Lower lobe of right lung (tissue), 2 donors: ENCODE measurements around the gene ZSCAN9. TPM values are rescaled to one million over a fixed set of nuclear protein-coding genes. Genes with fewer than 3 reads are reported as not detected.
A peak's percentile ranks its signal among the peaks of the same experiment; 100 is the strongest.

Experiments
- ATAC-seq, 2 donors: fragments of 200-7000 bp; cut with Tn5 transposase; one replicate each; pipeline ENCODE4 v1.9.1; 2020 to 2022; ENCODE audit warnings: mild to moderate bottlenecking in 2 of 2, moderate library complexity in 2 of 2
- DNase-seq: peaks from one replicate; pipeline ENCODE4 v3.0.0-alpha.2; 2020
- H3K27ac ChIP-seq: fragments of 200-600 bp; one replicate; pipeline ENCODE4 v1.8.0; 2022
- H3K27me3 ChIP-seq: fragments of 200-600 bp; one replicate; pipeline ENCODE4 v1.8.0; 2022; ENCODE audit warnings: low read depth
- H3K36me3 ChIP-seq: fragments of 200-600 bp; one replicate; pipeline ENCODE4 v1.8.0; 2022; ENCODE audit warnings: mild to moderate bottlenecking
- H3K4me1 ChIP-seq: fragments of 200-600 bp; one replicate; pipeline ENCODE4 v1.8.0; 2022
- H3K4me3 ChIP-seq: fragments of 200-600 bp; one replicate; pipeline ENCODE4 v1.8.0; 2022; ENCODE audit warnings: mild to moderate bottlenecking
- H3K9me3 ChIP-seq: fragments of 200-600 bp; one replicate; pipeline ENCODE4 v1.8.0; 2022
- intact Hi-C: fragments of 100-400 bp; cut with DNase I; formaldehyde crosslinking; loops from one replicate; pipeline ENCODE4 v1.11.0; 2022
- total RNA-seq: library from RNA; stranded (reverse); fragmentation: NEBNext Ultra II Directional; extraction: Animal tissue kit (Norgen Biotek cat#: 25700); gene quantifications from one replicate; pipeline ENCODE4 v1.2.1, GENCODE V29; 2021
- TF ChIP-seq, protein P1 (sequence below): fragments of 200-600 bp; IDR thresholded peaks from one replicate; pipeline ENCODE4 v1.8.0; 2022; ENCODE audit warnings: antibody characterized with exemption, mild to moderate bottlenecking
- donor health status: DM: no; HTN: yes; CAD: no; lungs with severe emphysema.

ZSCAN9 gene
- total RNA-seq, 1 donor from 2014 or later, result 11.3 TPM

DNA sequence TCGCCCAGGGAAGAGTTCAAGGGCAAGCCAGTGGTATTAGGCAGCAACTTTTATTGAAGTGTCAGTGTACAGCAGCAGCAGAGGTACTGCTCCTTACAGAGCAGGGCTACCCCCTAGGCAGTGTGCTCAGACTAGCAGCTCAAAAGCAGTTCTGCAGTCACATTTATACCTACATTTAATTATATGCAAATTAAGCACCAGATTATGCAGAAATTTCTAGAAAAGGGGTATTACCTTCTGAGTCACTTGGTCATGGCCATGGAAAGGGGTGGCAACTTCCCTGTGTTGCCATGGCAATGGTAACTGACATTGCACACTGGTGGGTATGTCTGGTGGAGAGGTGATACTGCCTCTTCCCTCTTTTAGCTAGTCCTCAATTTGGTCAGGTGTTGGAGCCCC lies 29.0 kb downstream of the ZSCAN9 start:
- ATAC-seq (no peak), DNase-seq (no peak)
- TF ChIP-seq, protein P1, sequence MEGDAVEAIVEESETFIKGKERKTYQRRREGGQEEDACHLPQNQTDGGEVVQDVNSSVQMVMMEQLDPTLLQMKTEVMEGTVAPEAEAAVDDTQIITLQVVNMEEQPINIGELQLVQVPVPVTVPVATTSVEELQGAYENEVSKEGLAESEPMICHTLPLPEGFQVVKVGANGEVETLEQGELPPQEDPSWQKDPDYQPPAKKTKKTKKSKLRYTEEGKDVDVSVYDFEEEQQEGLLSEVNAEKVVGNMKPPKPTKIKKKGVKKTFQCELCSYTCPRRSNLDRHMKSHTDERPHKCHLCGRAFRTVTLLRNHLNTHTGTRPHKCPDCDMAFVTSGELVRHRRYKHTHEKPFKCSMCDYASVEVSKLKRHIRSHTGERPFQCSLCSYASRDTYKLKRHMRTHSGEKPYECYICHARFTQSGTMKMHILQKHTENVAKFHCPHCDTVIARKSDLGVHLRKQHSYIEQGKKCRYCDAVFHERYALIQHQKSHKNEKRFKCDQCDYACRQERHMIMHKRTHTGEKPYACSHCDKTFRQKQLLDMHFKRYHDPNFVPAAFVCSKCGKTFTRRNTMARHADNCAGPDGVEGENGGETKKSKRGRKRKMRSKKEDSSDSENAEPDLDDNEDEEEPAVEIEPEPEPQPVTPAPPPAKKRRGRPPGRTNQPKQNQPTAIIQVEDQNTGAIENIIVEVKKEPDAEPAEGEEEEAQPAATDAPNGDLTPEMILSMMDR, result no peak
- Histone ChIP-seq H3K27me3 (peaks cover 4% of the 10 kb centered on the region), H3K27ac (no peak overlapping the region), H3K36me3 (peaks cover 1% of the 10 kb centered on the region), H3K4me1 (peaks cover 24% of the 10 kb centered on the region), H3K9me3 (no peaks in the 10 kb centered on the region), H3K4me3 (no peak overlapping the region)
- intact Hi-C loops, result no loop called here

DNA sequence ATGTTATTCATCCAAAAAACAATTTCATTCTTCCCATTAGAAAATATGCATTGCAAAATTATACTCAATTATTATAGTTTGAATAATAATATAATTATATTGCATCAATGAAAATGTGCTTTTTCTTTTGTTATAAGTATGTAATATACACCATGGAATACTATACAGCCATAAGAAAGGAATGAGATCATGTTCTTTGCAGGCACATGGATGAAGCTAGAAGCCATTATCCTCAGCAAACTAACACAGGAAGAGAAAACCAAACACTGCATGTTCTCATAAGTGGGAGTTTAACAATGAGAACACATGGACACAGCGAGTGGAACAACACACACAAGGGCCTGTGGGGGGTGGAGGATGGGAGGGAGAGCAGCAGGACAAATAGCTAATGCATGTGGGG lies 32.0 kb downstream of the ZSCAN9 start:
- intact Hi-C loops, result no loop called here
- peaks cover 4% of the 10 kb centered on the region for H3K27me3 ChIP-seq
- no peaks in the 10 kb centered on the region for H3K36me3 ChIP-seq
- H3K27ac ChIP-seq, result no peak overlapping the region
- DNase-seq (no peak), ATAC-seq (no peak)
- TF ChIP-seq, protein P1, result no peak
- H3K4me3 ChIP-seq, result no peak overlapping the region
- no peaks in the 10 kb centered on the region for H3K9me3 ChIP-seq
- peaks cover 11% of the 10 kb centered on the region for H3K4me1 ChIP-seq

GRCh38 chr6:28258877-28259777 lies 34.1 kb downstream of the ZSCAN9 start, which contains the start of gene NKAPL:
NKAPL (plus strand) TSS chr6:28259297; CDS start chr6:28259372, 75 bp downstream.
- intact Hi-C loops, result no loop called here
- H3K4me3 ChIP-seq, result peak within 1 kb of the TSS; percentile 54
- ATAC-seq, result peak; percentile 84 to 88
- H3K27ac ChIP-seq, result peak within 1 kb of the TSS; percentile 15
- DNase-seq, result peak; percentile 90
- TF ChIP-seq, protein P1, result no peak
- no peaks in the 10 kb centered on the region for H3K4me1 ChIP-seq
- H3K27me3 ChIP-seq, result peaks cover 4% of the 10 kb centered on the region
- H3K36me3 ChIP-seq, result no peaks in the 10 kb centered on the region
- no peaks in the 10 kb centered on the region for H3K9me3 ChIP-seq

GRCh38 chr6:28263922-28264321 lies 38.8 kb downstream of the ZSCAN9 start:
- intact Hi-C loops, result no loop called here

GRCh38 chr6:28264834-28265401 lies 39.8 kb downstream of the ZSCAN9 start:
- intact Hi-C loops, result no loop called here
- DNase-seq (no peak), ATAC-seq (no peak)
- H3K9me3 ChIP-seq, result no peaks in the 10 kb centered on the region
- no peak overlapping the region for H3K27ac ChIP-seq
- H3K36me3 ChIP-seq, result no peaks in the 10 kb centered on the region
- H3K4me1 ChIP-seq, result peaks cover 14% of the 10 kb centered on the region
- TF ChIP-seq, protein P1, result no peak
- no peaks in the 10 kb centered on the region for H3K27me3 ChIP-seq
- no peak overlapping the region for H3K4me3 ChIP-seq

More at GRCh38 chr6:28263922-28264321, 38.8 kb downstream of the ZSCAN9 start:
- Histone ChIP-seq H3K9me3 (no peaks in the 10 kb centered on the region), H3K27ac (no peak overlapping the region), H3K36me3 (no peaks in the 10 kb centered on the region), H3K4me1 (peaks cover 14% of the 10 kb centered on the region), H3K27me3 (no peaks in the 10 kb centered on the region), H3K4me3 (no peak overlapping the region)
- ATAC-seq, result no peak
- TF ChIP-seq, protein P1, result no peak
- no peak for DNase-seq
